ENCODE data around the gene MTHFS. TPM values are rescaled to one million over a fixed set of nuclear protein-coding genes. Genes with fewer than 3 reads are reported as not detected.

The MTHFS gene
- polyA plus RNA-seq, 1 donor from 2014 or later, result 9.0 TPM

- Histone ChIP-seq H2AFZ (ENCODE audit: low read depth, low read length) (no peak overlapping the region), H3K79me2 (replicated peaks; ENCODE audit: insufficient read depth, low read length) (no peaks in the 10 kb centered on the region), H3K27ac (ENCODE audit: low read length) (no peak overlapping the region), H3K9me2 (ENCODE audit: insufficient read depth, low read length) (no peaks in the 10 kb centered on the region), H3K9me3 (ENCODE audit: low read length) (no peaks in the 10 kb centered on the region), H3K4me3 (ENCODE audit: low read length) (no peak overlapping the region), H4K20me1 (ENCODE audit: insufficient read depth) (no peaks in the 10 kb centered on the region), H3K27me3 (ENCODE audit: insufficient read depth, low read depth, low read length) (no peaks in the 10 kb centered on the region), H3K4me2 (ENCODE audit: low read length) (no peak overlapping the region), H3F3A (ENCODE audit: insufficient read depth, low read length, poor library complexity, severe bottlenecking) (no peaks in the 10 kb centered on the region), H3K9ac (ENCODE audit: low read length) (no peak overlapping the region), H3K36me3 (ENCODE audit: insufficient read depth, low read length) (no peaks in the 10 kb centered on the region)
- TF ChIP-seq MXI1 (conservative IDR thresholded peaks at IDR 0.05; ENCODE audit: poor library complexity, severe bottlenecking) (no peak), EZH2 (IDR thresholded peaks at IDR 0.05; ENCODE audit: borderline replicate concordance, insufficient read depth, low read length, poor library complexity, severe bottlenecking) (no peak), TAF1 (IDR thresholded peaks at IDR 0.05; ENCODE audit: low read depth) (no peak), SMC3 (conservative IDR thresholded peaks at IDR 0.05; ENCODE audit: poor library complexity) (peak; percentile 68), EP300 (conservative IDR thresholded peaks at IDR 0.05; ENCODE audit: poor library complexity, severe bottlenecking) (no peak), CTCF (IDR thresholded peaks at IDR 0.05; ENCODE audit: poor library complexity, severe bottlenecking) (peak; percentile 62), RAD21 (conservative IDR thresholded peaks at IDR 0.05) (peak; percentile 65), POLR2AphosphoS5 (IDR thresholded peaks at IDR 0.05) (no peak)
- TF ChIP-seq, protein P1, sequence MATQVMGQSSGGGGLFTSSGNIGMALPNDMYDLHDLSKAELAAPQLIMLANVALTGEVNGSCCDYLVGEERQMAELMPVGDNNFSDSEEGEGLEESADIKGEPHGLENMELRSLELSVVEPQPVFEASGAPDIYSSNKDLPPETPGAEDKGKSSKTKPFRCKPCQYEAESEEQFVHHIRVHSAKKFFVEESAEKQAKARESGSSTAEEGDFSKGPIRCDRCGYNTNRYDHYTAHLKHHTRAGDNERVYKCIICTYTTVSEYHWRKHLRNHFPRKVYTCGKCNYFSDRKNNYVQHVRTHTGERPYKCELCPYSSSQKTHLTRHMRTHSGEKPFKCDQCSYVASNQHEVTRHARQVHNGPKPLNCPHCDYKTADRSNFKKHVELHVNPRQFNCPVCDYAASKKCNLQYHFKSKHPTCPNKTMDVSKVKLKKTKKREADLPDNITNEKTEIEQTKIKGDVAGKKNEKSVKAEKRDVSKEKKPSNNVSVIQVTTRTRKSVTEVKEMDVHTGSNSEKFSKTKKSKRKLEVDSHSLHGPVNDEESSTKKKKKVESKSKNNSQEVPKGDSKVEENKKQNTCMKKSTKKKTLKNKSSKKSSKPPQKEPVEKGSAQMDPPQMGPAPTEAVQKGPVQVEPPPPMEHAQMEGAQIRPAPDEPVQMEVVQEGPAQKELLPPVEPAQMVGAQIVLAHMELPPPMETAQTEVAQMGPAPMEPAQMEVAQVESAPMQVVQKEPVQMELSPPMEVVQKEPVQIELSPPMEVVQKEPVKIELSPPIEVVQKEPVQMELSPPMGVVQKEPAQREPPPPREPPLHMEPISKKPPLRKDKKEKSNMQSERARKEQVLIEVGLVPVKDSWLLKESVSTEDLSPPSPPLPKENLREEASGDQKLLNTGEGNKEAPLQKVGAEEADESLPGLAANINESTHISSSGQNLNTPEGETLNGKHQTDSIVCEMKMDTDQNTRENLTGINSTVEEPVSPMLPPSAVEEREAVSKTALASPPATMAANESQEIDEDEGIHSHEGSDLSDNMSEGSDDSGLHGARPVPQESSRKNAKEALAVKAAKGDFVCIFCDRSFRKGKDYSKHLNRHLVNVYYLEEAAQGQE (IDR thresholded peaks at IDR 0.05; ENCODE audit: borderline replicate concordance), result no peak
Measured at GRCh38 chr15:79858469-79858868, 38.3 kb downstream of the MTHFS start.

DNA sequence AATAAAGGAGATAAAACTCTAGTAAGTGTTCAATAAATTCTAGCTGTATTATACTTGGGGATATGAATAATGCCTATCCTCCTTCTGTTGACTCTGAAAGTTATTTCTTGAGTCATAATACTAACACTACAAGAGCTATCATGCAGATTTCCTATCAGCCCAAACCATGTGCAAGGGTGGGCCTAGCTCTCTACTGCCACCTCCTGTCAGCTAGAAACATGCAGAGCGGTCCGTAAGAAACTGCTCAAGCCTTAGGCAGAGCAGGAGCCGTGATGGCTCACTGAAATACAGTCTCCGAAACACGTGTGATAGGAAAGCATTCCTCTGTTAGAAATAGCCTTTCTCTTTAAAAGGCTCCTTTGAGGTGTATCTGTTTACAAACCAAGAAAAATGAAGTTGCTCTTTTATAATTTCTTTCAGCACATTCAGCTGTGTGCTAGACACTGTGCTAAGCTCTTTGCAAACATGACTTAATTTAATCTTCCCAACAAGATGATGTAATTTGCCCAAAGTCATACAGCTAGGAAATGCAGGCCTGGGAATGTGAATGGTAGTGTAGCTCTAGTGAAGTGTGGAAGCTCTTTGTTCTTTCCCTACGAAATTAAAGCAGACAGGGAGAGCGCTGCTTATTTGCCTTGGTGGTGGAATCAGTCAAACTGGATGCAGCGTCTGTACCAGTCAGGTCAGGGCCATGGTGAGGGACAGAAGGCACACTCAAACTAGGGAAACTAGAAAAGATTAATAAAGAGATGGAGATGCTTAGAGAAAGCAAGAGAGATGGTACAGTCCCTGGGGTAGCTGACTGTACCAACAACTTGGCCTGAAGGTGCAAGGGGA lies 43.1 kb downstream of the MTHFS start:
- no peaks in the 10 kb centered on the region for H3K79me2 ChIP-seq (replicated peaks; ENCODE audit: insufficient read depth, low read length)
- H3K27ac ChIP-seq (ENCODE audit: low read length), result no peak overlapping the region
- H3K4me2 ChIP-seq (ENCODE audit: low read length), result no peak overlapping the region
- H3K9ac ChIP-seq (ENCODE audit: low read length), result no peak overlapping the region
- no peak overlapping the region for H3K4me3 ChIP-seq (ENCODE audit: low read length)
- no peaks in the 10 kb centered on the region for H3K9me2 ChIP-seq (ENCODE audit: insufficient read depth, low read length)
- H3F3A ChIP-seq (ENCODE audit: insufficient read depth, low read length, poor library complexity, severe bottlenecking), result no peaks in the 10 kb centered on the region
- H2AFZ ChIP-seq (ENCODE audit: low read depth, low read length), result no peak overlapping the region
- H4K20me1 ChIP-seq (ENCODE audit: insufficient read depth), result no peaks in the 10 kb centered on the region
- H3K27me3 ChIP-seq (ENCODE audit: insufficient read depth, low read depth, low read length), result no peaks in the 10 kb centered on the region
- no peaks in the 10 kb centered on the region for H3K9me3 ChIP-seq (ENCODE audit: low read length)
- TF ChIP-seq EZH2 (IDR thresholded peaks at IDR 0.05; ENCODE audit: borderline replicate concordance, insufficient read depth, low read length, poor library complexity, severe bottlenecking) (no peak), EP300 (conservative IDR thresholded peaks at IDR 0.05; ENCODE audit: poor library complexity, severe bottlenecking) (no peak), TAF1 (IDR thresholded peaks at IDR 0.05; ENCODE audit: low read depth) (no peak), MXI1 (conservative IDR thresholded peaks at IDR 0.05; ENCODE audit: poor library complexity, severe bottlenecking) (peak; percentile 68), POLR2AphosphoS5 (IDR thresholded peaks at IDR 0.05) (no peak), SMC3 (conservative IDR thresholded peaks at IDR 0.05; ENCODE audit: poor library complexity) (peak; percentile 98), CTCF (IDR thresholded peaks at IDR 0.05; ENCODE audit: poor library complexity, severe bottlenecking) (peak; percentile 94), RAD21 (conservative IDR thresholded peaks at IDR 0.05) (peak; percentile 94)
- TF ChIP-seq, protein P1 (IDR thresholded peaks at IDR 0.05; ENCODE audit: borderline replicate concordance), result no peak
- H3K36me3 ChIP-seq (ENCODE audit: insufficient read depth, low read length), result no peaks in the 10 kb centered on the region
